Measurements from ENCODE around the gene TMX2. TPM values are rescaled to one million over a fixed set of nuclear protein-coding genes. Genes with fewer than 3 reads are reported as not detected.

TMX2 gene
- total and polyA plus RNA-seq, 9 of the 15 experiments (the other 6 are each of a cell fraction or from before 2014, with no cell fraction given): 176 to 433 (median 227) TPM

DNA sequence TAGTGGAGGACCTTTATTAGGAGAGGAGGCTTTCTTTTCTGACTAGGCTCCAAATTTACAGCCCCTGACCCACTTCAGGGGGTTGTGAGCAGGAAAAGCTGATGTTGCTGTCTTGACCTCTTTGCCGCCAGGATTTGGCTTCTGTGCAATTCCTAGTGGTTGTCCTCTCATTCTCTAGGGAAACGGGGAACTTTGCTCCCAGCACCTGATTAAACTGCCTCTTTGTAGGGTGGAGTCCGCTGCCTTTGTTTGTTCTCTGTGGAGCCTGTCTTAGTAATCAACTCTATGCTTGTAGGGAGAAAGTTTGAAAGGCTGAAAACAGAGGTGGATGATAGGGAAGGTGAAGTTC is 65.5 kb downstream of the TMX2 start:
- ChIA-PET POLR2A (interaction anchor here (0.8 to 9.4 kb wide), 4 partner anchors 11 to 115 kb away, joined by 3 to 88 read pairs (median 4); partner anchors contain the start of gene CTNND1), CTCF (ENCODE audit: low intra/inter-chr PET ratio) (no interaction called here)
- H3K9ac ChIP-seq (ENCODE audit: insufficient read depth in 1 of 2, low read depth in 2 of 2, low read length in 2 of 2): peak overlapping the region; percentile 17 to 82; a peak in 1 of 4 replicates
- H3K27ac ChIP-seq (ENCODE audit: extremely low read depth, low read depth, low read length): no peak overlapping the region
- intact Hi-C loops (cut with micrococcal nuclease): loop anchor here (2.0 kb wide), 1 partner anchor 15 kb away; no protein-coding TSS in a partner anchor
- no TSS peak for BruUV-seq (replicated peaks)
- no peak for DNase-seq (ENCODE audit: extremely low read depth in 1 of 4, low spot score in 3 of 4)
- FAIRE-seq: no peak
- in situ Hi-C loops (cut with MboI): no loop called here
- no peak overlapping the region for H3K4me3 ChIP-seq
- peak overlapping the region; percentile 51 for H3K4me2 ChIP-seq (ENCODE audit: insufficient read depth, low read length)
- peaks cover 26 to 72% of the 10 kb centered on the region in 2 experiments for H3K4me1 ChIP-seq (replicated peaks in 1 of 2; ENCODE audit: control insufficient read depth in 2 of 2, insufficient read depth in 2 of 2, low read length in 2 of 2)
- WGBS (ENCODE audit: insufficient coverage, low coverage, missing lambda C conversion rate): 53% methylated on average over 3 of the region's 3 CpGs
- H3K27me3 ChIP-seq (ENCODE audit: control insufficient read depth in 2 of 2, insufficient read depth in 2 of 2, low read length in 2 of 2): no peaks in the 10 kb centered on the region
- H3K9me3 ChIP-seq (replicated peaks; ENCODE audit: control insufficient read depth, insufficient read depth, low read depth, low read length): no peaks in the 10 kb centered on the region
- no peak overlapping the region for H2AFZ ChIP-seq (ENCODE audit: low read depth, low read length)
- H3K36me3 ChIP-seq (ENCODE audit: control insufficient read depth, insufficient read depth, low read length): peaks cover 10% of the 10 kb centered on the region; the same call in 2 of the 3 replicates
- H4K20me1 ChIP-seq (replicated peaks; ENCODE audit: control insufficient read depth, insufficient read depth, low read length): peaks cover 63% of the 10 kb centered on the region
- no peaks in the 10 kb centered on the region for H3K9me1 ChIP-seq (ENCODE audit: control insufficient read depth, insufficient read depth, low read length)
- no peak for ATAC-seq
- H3K79me2 ChIP-seq (ENCODE audit: control insufficient read depth, insufficient read depth, low read length): peaks cover 95% of the 10 kb centered on the region
- TF ChIP-seq, protein P1, sequence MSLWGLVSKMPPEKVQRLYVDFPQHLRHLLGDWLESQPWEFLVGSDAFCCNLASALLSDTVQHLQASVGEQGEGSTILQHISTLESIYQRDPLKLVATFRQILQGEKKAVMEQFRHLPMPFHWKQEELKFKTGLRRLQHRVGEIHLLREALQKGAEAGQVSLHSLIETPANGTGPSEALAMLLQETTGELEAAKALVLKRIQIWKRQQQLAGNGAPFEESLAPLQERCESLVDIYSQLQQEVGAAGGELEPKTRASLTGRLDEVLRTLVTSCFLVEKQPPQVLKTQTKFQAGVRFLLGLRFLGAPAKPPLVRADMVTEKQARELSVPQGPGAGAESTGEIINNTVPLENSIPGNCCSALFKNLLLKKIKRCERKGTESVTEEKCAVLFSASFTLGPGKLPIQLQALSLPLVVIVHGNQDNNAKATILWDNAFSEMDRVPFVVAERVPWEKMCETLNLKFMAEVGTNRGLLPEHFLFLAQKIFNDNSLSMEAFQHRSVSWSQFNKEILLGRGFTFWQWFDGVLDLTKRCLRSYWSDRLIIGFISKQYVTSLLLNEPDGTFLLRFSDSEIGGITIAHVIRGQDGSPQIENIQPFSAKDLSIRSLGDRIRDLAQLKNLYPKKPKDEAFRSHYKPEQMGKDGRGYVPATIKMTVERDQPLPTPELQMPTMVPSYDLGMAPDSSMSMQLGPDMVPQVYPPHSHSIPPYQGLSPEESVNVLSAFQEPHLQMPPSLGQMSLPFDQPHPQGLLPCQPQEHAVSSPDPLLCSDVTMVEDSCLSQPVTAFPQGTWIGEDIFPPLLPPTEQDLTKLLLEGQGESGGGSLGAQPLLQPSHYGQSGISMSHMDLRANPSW (CRISPR knock-in tag; IDR thresholded peaks at IDR 0.05): no peak
- TF ChIP-seq, protein P2, sequence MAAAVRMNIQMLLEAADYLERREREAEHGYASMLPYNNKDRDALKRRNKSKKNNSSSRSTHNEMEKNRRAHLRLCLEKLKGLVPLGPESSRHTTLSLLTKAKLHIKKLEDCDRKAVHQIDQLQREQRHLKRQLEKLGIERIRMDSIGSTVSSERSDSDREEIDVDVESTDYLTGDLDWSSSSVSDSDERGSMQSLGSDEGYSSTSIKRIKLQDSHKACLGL (CRISPR knock-in tag; IDR thresholded peaks at IDR 0.05; ENCODE audit: borderline replicate concordance, poor library complexity, severe bottlenecking): no peak
- TF ChIP-seq ZNF780A (CRISPR knock-in tag; IDR thresholded peaks at IDR 0.05) (no peak), TRIM28 (IDR thresholded peaks at IDR 0.05) (no peak), ZNF445 (CRISPR knock-in tag; IDR thresholded peaks at IDR 0.05; ENCODE audit: low read depth) (no peak), POLR2AphosphoS5 (IDR thresholded peaks at IDR 0.05; ENCODE audit: control insufficient read depth, insufficient read depth, low read depth, low read length) (no peak), CHCHD3 (CRISPR knock-in tag; IDR thresholded peaks at IDR 0.05) (no peak), MTF1 (CRISPR knock-in tag; IDR thresholded peaks at IDR 0.05; ENCODE audit: borderline replicate concordance) (no peak), ZNF444 (CRISPR knock-in tag; IDR thresholded peaks at IDR 0.05) (no peak), TBL1XR1 (IDR thresholded peaks at IDR 0.05; ENCODE audit: low read length in 2 of 2) (no peak), NFYB (IDR thresholded peaks at IDR 0.05; ENCODE audit: extremely low read depth, insufficient read length) (no peak), TCF3 (CRISPR knock-in tag; IDR thresholded peaks at IDR 0.05) (no peak)
- TF ChIP-seq, protein P3, sequence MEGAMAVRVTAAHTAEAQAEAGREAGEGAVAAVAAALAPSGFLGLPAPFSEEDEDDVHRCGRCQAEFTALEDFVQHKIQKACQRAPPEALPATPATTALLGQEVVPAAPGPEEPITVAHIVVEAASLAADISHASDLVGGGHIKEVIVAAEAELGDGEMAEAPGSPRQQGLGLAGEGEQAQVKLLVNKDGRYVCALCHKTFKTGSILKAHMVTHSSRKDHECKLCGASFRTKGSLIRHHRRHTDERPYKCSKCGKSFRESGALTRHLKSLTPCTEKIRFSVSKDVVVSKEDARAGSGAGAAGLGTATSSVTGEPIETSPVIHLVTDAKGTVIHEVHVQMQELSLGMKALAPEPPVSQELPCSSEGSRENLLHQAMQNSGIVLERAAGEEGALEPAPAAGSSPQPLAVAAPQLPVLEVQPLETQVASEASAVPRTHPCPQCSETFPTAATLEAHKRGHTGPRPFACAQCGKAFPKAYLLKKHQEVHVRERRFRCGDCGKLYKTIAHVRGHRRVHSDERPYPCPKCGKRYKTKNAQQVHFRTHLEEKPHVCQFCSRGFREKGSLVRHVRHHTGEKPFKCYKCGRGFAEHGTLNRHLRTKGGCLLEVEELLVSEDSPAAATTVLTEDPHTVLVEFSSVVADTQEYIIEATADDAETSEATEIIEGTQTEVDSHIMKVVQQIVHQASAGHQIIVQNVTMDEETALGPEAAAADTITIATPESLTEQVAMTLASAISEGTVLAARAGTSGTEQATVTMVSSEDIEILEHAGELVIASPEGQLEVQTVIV (CRISPR knock-in tag; IDR thresholded peaks at IDR 0.05; ENCODE audit: borderline replicate concordance): no peak
- TF ChIP-seq, protein P4, sequence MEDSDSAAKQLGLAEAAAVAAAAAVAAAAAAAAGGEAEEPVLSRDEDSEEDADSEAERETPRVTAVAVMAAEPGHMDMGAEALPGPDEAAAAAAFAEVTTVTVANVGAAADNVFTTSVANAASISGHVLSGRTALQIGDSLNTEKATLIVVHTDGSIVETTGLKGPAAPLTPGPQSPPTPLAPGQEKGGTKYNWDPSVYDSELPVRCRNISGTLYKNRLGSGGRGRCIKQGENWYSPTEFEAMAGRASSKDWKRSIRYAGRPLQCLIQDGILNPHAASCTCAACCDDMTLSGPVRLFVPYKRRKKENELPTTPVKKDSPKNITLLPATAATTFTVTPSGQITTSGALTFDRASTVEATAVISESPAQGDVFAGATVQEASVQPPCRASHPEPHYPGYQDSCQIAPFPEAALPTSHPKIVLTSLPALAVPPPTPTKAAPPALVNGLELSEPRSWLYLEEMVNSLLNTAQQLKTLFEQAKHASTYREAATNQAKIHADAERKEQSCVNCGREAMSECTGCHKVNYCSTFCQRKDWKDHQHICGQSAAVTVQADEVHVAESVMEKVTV (CRISPR knock-in tag; IDR thresholded peaks at IDR 0.05): no peak
